Measurements from ENCODE around the gene PIK3R6. TPM values are rescaled to one million over a fixed set of nuclear protein-coding genes. Genes with fewer than 3 reads are reported as not detected.

PIK3R6 gene
- polyA plus RNA-seq, 1 donor (not counting 4 experiments of a cell fraction or from before 2014, with no cell fraction given), result 0.03 TPM

GRCh38 chr17:8855477-8856204, 11.8 kb downstream of the PIK3R6 start:
- no peaks in the 10 kb centered on the region for H3K36me3 ChIP-seq (ENCODE audit: control insufficient read depth in 2 of 2, extremely low read depth in 1 of 2, insufficient read depth in 2 of 2, low read length in 2 of 2)
- DNase-seq (ENCODE audit: low read depth, low spot score), result no peak
- no peak for FAIRE-seq
- H3K9me3 ChIP-seq (ENCODE audit: control insufficient read depth, low read depth, low read length), result no peaks in the 10 kb centered on the region
- H3K9ac ChIP-seq (ENCODE audit: control insufficient read depth, extremely low read depth, insufficient read depth, low read length), result no peak overlapping the region
- H3K27me3 ChIP-seq (ENCODE audit: control insufficient read depth, extremely low read depth, insufficient read depth, low read length), result no peaks in the 10 kb centered on the region
- dilution Hi-C loops (cut with MboI; ENCODE audit: extremely low pct_ligation_motif_present, low sequenced_read_pairs), result no loop called here
- no peak overlapping the region for H3K4me3 ChIP-seq (ENCODE audit: control insufficient read depth in 2 of 3, extremely low read depth in 1 of 3, insufficient read depth in 2 of 3, low read depth in 1 of 3, low read length in 3 of 3)
- no peak overlapping the region for H3K27ac ChIP-seq (ENCODE audit: control insufficient read depth, insufficient read depth, low read length)
- H3K4me1 ChIP-seq (ENCODE audit: control insufficient read depth, extremely low read depth, insufficient read depth, low read length), result peaks cover 10% of the 10 kb centered on the region
- peak overlapping the region; percentile 37 for H2AFZ ChIP-seq (ENCODE audit: control insufficient read depth, low read length)
- H4K20me1 ChIP-seq (ENCODE audit: control insufficient read depth, extremely low read depth, insufficient read depth, low read length), result no peaks in the 10 kb centered on the region
- peak overlapping the region; percentile 66 for H3K4me2 ChIP-seq (ENCODE audit: control insufficient read depth, extremely low read depth, insufficient read depth, low read depth, low read length)
- TF ChIP-seq EZH2 (IDR thresholded peaks at IDR 0.05; ENCODE audit: low read length), result no peak
- TF ChIP-seq CTCF (optimal IDR thresholded peaks at IDR 0.05 in 1 of 3, IDR thresholded peaks at IDR 0.05 in 1 of 3, conservative IDR thresholded peaks at IDR 0.05 in 1 of 3; ENCODE audit: extremely low read depth in 1 of 3, insufficient read depth in 2 of 3, low read length in 3 of 3), result no peak
- no peaks in the 10 kb centered on the region for H3K79me2 ChIP-seq (ENCODE audit: control insufficient read depth, insufficient read depth, low read length)
- no peaks in the 10 kb centered on the region for H3K9me1 ChIP-seq (ENCODE audit: control insufficient read depth, extremely low read depth, insufficient read depth, low read length)

- H4K20me1 ChIP-seq (ENCODE audit: control insufficient read depth, extremely low read depth, insufficient read depth, low read length), result no peaks in the 10 kb centered on the region
- H3K79me2 ChIP-seq (ENCODE audit: control insufficient read depth, insufficient read depth, low read length), result no peaks in the 10 kb centered on the region
- H2AFZ ChIP-seq (ENCODE audit: control insufficient read depth, low read length), result no peak overlapping the region
- no peak for TF ChIP-seq CTCF (optimal IDR thresholded peaks at IDR 0.05 in 1 of 3, IDR thresholded peaks at IDR 0.05 in 1 of 3, conservative IDR thresholded peaks at IDR 0.05 in 1 of 3; ENCODE audit: extremely low read depth in 1 of 3, insufficient read depth in 2 of 3, low read length in 3 of 3)
- TF ChIP-seq EZH2 (IDR thresholded peaks at IDR 0.05; ENCODE audit: low read length), result no peak
- no peaks in the 10 kb centered on the region for H3K36me3 ChIP-seq (ENCODE audit: control insufficient read depth in 2 of 2, extremely low read depth in 1 of 2, insufficient read depth in 2 of 2, low read length in 2 of 2)
- no peaks in the 10 kb centered on the region for H3K4me1 ChIP-seq (ENCODE audit: control insufficient read depth, extremely low read depth, insufficient read depth, low read length)
- H3K9ac ChIP-seq (ENCODE audit: control insufficient read depth, extremely low read depth, insufficient read depth, low read length), result no peak overlapping the region
- no peak overlapping the region for H3K4me2 ChIP-seq (ENCODE audit: control insufficient read depth, extremely low read depth, insufficient read depth, low read depth, low read length)
- DNase-seq (ENCODE audit: low read depth, low spot score) (no peak), FAIRE-seq (no peak)
- dilution Hi-C loops (cut with MboI; ENCODE audit: extremely low pct_ligation_motif_present, low sequenced_read_pairs), result no loop called here
- H3K27me3 ChIP-seq (ENCODE audit: control insufficient read depth, extremely low read depth, insufficient read depth, low read length), result no peaks in the 10 kb centered on the region
- H3K27ac ChIP-seq (ENCODE audit: control insufficient read depth, insufficient read depth, low read length), result no peak overlapping the region
- H3K9me1 ChIP-seq (ENCODE audit: control insufficient read depth, extremely low read depth, insufficient read depth, low read length), result no peaks in the 10 kb centered on the region
- no peak overlapping the region for H3K4me3 ChIP-seq (ENCODE audit: control insufficient read depth in 2 of 3, extremely low read depth in 1 of 3, insufficient read depth in 2 of 3, low read depth in 1 of 3, low read length in 3 of 3)
- no peaks in the 10 kb centered on the region for H3K9me3 ChIP-seq (ENCODE audit: control insufficient read depth, low read depth, low read length)
These were observed 15.9 kb downstream of the PIK3R6 start for GRCh38 chr17:8851600-8851999.
